C1 segment of cervical spinal cord (tissue), 14 donors: ENCODE measurements around the gene PKNOX2.
"Not testable (repeated sequence)": the region's sequence is repeated elsewhere in the genome, so short reads cannot be mapped to it uniquely, and the experiment has no call there.

Experiments
- DNase-seq, 14 donors: peaks; one replicate each; lab custom pipeline; 2025; lab: John Stamatoyannopoulos, UW

The PKNOX2 gene

GRCh38 chr11:125201525-125202141 is 37.1 kb downstream of the PKNOX2 start:
- peak in 2 of 14 donors; percentile 20 to 52 for DNase-seq

GRCh38 chr11:125202362-125202880 is 37.9 kb downstream of the PKNOX2 start:
- DNase-seq, result no peak

GRCh38 chr11:125202977-125203376 is 38.4 kb downstream of the PKNOX2 start:
- DNase-seq, result no peak

- no peak for DNase-seq
These were observed 43.4 kb downstream of the PKNOX2 start for GRCh38 chr11:125207866-125208425.

GRCh38 chr11:125210066-125210465 is 45.5 kb downstream of the PKNOX2 start:
- DNase-seq, result no peak

- no peak for DNase-seq
These were observed 46.8 kb downstream of the PKNOX2 start for GRCh38 chr11:125211191-125211947.

- DNase-seq, result no peak
These were observed 47.4 kb downstream of the PKNOX2 start for GRCh38 chr11:125211948-125212340.

GRCh38 chr11:125214601-125215565 is 50.3 kb downstream of the PKNOX2 start:
- no peak for DNase-seq

- no peak for DNase-seq
These were observed 51.4 kb downstream of the PKNOX2 start for GRCh38 chr11:125215976-125216375.

- no peak for DNase-seq
These were observed 53.8 kb downstream of the PKNOX2 start for GRCh38 chr11:125218336-125218735.

- no peak for DNase-seq
These were observed 56.9 kb downstream of the PKNOX2 start for GRCh38 chr11:125221461-125221860.

GRCh38 chr11:125222494-125222893 is 57.9 kb downstream of the PKNOX2 start:
- DNase-seq, result no peak

GRCh38 chr11:125223161-125223560 is 58.6 kb downstream of the PKNOX2 start:
- DNase-seq, result not testable (repeated sequence)

- DNase-seq, result peak in 3 of 14 donors; percentile 13 to 26 (median 15)
These were observed 59.4 kb downstream of the PKNOX2 start for GRCh38 chr11:125223901-125224361.

GRCh38 chr11:125224391-125225021 is 60.0 kb downstream of the PKNOX2 start:
- DNase-seq, result no peak

GRCh38 chr11:125225401-125225800 is 60.9 kb downstream of the PKNOX2 start:
- no peak for DNase-seq

- DNase-seq, result no peak
These were observed 61.5 kb downstream of the PKNOX2 start for GRCh38 chr11:125226031-125226430.

- DNase-seq, result no peak
These were observed 62.2 kb downstream of the PKNOX2 start for GRCh38 chr11:125226706-125227105.

GRCh38 chr11:125227151-125227550 is 62.6 kb downstream of the PKNOX2 start:
- no peak for DNase-seq

- no peak for DNase-seq
These were observed 63.9 kb downstream of the PKNOX2 start for GRCh38 chr11:125228445-125228844.

GRCh38 chr11:125228993-125229392 is 64.4 kb downstream of the PKNOX2 start:
- no peak for DNase-seq
